ENCODE data around the gene KIT. TPM values are rescaled to one million over a fixed set of nuclear protein-coding genes. Genes with fewer than 3 reads are reported as not detected.

The KIT gene
- total RNA-seq, 1 donor from 2014 or later = 11.6 TPM

GRCh38 chr4:54729256-54729655, 71.5 kb downstream of the KIT start:
- no peak overlapping the region for H3K4me3 Mint-ChIP-seq (ENCODE audit: unreplicated experiment)
- no peak overlapping the region for H3K27ac Mint-ChIP-seq (ENCODE audit: unreplicated experiment)
- H3K27me3 Mint-ChIP-seq (ENCODE audit: unreplicated experiment) = no peaks in the 10 kb centered on the region
- peaks cover 29% of the 10 kb centered on the region for H3K36me3 Mint-ChIP-seq (ENCODE audit: unreplicated experiment)
- no peaks in the 10 kb centered on the region for H3K9me3 Mint-ChIP-seq (ENCODE audit: unreplicated experiment)
- TF ChIP-seq CTCF (IDR thresholded peaks at IDR 0.05) = no peak
- DNase-seq (ENCODE audit: extremely low spot score, unreplicated experiment) = no peak
- H3K4me1 Mint-ChIP-seq (ENCODE audit: unreplicated experiment) = peaks cover 5% of the 10 kb centered on the region

- H3K4me1 Mint-ChIP-seq (ENCODE audit: unreplicated experiment) = peaks cover 5% of the 10 kb centered on the region
- no peak overlapping the region for H3K4me3 Mint-ChIP-seq (ENCODE audit: unreplicated experiment)
- H3K27me3 Mint-ChIP-seq (ENCODE audit: unreplicated experiment) = no peaks in the 10 kb centered on the region
- no peak for DNase-seq (ENCODE audit: extremely low spot score, unreplicated experiment)
- H3K9me3 Mint-ChIP-seq (ENCODE audit: unreplicated experiment) = no peaks in the 10 kb centered on the region
- H3K36me3 Mint-ChIP-seq (ENCODE audit: unreplicated experiment) = peaks cover 26% of the 10 kb centered on the region
- TF ChIP-seq CTCF (IDR thresholded peaks at IDR 0.05) = no peak
- no peak overlapping the region for H3K27ac Mint-ChIP-seq (ENCODE audit: unreplicated experiment)
Measured at GRCh38 chr4:54730581-54730980, 72.8 kb downstream of the KIT start.

- no peaks in the 10 kb centered on the region for H3K27me3 Mint-ChIP-seq (ENCODE audit: unreplicated experiment)
- H3K4me1 Mint-ChIP-seq (ENCODE audit: unreplicated experiment) = peaks cover 5% of the 10 kb centered on the region
- no peak for DNase-seq (ENCODE audit: extremely low spot score, unreplicated experiment)
- H3K4me3 Mint-ChIP-seq (ENCODE audit: unreplicated experiment) = no peak overlapping the region
- peaks cover 24% of the 10 kb centered on the region for H3K36me3 Mint-ChIP-seq (ENCODE audit: unreplicated experiment)
- no peaks in the 10 kb centered on the region for H3K9me3 Mint-ChIP-seq (ENCODE audit: unreplicated experiment)
- TF ChIP-seq CTCF (IDR thresholded peaks at IDR 0.05) = no peak
- H3K27ac Mint-ChIP-seq (ENCODE audit: unreplicated experiment) = no peak overlapping the region
Measured at GRCh38 chr4:54731552-54731951, 73.8 kb downstream of the KIT start.

- no peaks in the 10 kb centered on the region for H3K27me3 Mint-ChIP-seq (ENCODE audit: unreplicated experiment)
- TF ChIP-seq CTCF (IDR thresholded peaks at IDR 0.05) = no peak
- peaks cover 5% of the 10 kb centered on the region for H3K4me1 Mint-ChIP-seq (ENCODE audit: unreplicated experiment)
- H3K9me3 Mint-ChIP-seq (ENCODE audit: unreplicated experiment) = no peaks in the 10 kb centered on the region
- H3K36me3 Mint-ChIP-seq (ENCODE audit: unreplicated experiment) = peaks cover 23% of the 10 kb centered on the region
- H3K4me3 Mint-ChIP-seq (ENCODE audit: unreplicated experiment) = no peak overlapping the region
- DNase-seq (ENCODE audit: extremely low spot score, unreplicated experiment) = no peak
- H3K27ac Mint-ChIP-seq (ENCODE audit: unreplicated experiment) = no peak overlapping the region
Measured at GRCh38 chr4:54731976-54732375, 74.2 kb downstream of the KIT start.

- H3K9me3 Mint-ChIP-seq (ENCODE audit: unreplicated experiment) = no peaks in the 10 kb centered on the region
- H3K27me3 Mint-ChIP-seq (ENCODE audit: unreplicated experiment) = no peaks in the 10 kb centered on the region
- H3K4me3 Mint-ChIP-seq (ENCODE audit: unreplicated experiment) = no peak overlapping the region
- no peak overlapping the region for H3K27ac Mint-ChIP-seq (ENCODE audit: unreplicated experiment)
- TF ChIP-seq CTCF (IDR thresholded peaks at IDR 0.05) = no peak
- H3K4me1 Mint-ChIP-seq (ENCODE audit: unreplicated experiment) = peaks cover 2% of the 10 kb centered on the region
- no peak for DNase-seq (ENCODE audit: extremely low spot score, unreplicated experiment)
- H3K36me3 Mint-ChIP-seq (ENCODE audit: unreplicated experiment) = peaks cover 13% of the 10 kb centered on the region
Measured at GRCh38 chr4:54737421-54737820, 79.7 kb downstream of the KIT start.
